OCI-LY1 (cell line): ENCODE measurements around the gene KRT84.

Source experiments
- H2AFZ ChIP-seq: fragments of 200-600 bp; sonication (generic), shearing (Covaris generic); 2 replicates; pipeline ENCODE4 v1.6.0; 2014; ENCODE audit warnings: antibody characterized with exemption, mild to moderate bottlenecking, low read length
- H3F3A ChIP-seq: fragments of 200-600 bp; sonication (generic), shearing (Covaris generic); 2 replicates; pipeline ENCODE4 v1.6.0; 2014; ENCODE audit warnings: mild to moderate bottlenecking, antibody characterized with exemption, low read length, moderate library complexity; ENCODE audit not compliant: insufficient read depth
- H3K27ac ChIP-seq: fragments of 200-600 bp; sonication (generic); 2 replicates; pipeline ENCODE4 v1.5.1; 2014; ENCODE audit warnings: low read length, mixed run types, mild to moderate bottlenecking, low read depth; ENCODE audit not compliant: poor library complexity, severe bottlenecking
- H3K27me3 ChIP-seq: fragments of 200-600 bp; sonication (generic); 2 replicates; pipeline ENCODE4 v1.6.0; 2014; ENCODE audit warnings: antibody characterized with exemption, mild to moderate bottlenecking, low read length, moderate library complexity; ENCODE audit not compliant: insufficient read depth
- H3K36me3 ChIP-seq: fragments of 200-600 bp; sonication (generic); 2 replicates; pipeline ENCODE4 v1.6.1; 2014; ENCODE audit warnings: mild to moderate bottlenecking, antibody characterized with exemption, low read length, moderate library complexity, mixed read lengths; ENCODE audit not compliant: insufficient read depth
- H3K4me1 ChIP-seq: fragments of 200-600 bp; sonication (generic); 2 replicates; pipeline ENCODE4 v1.5.1; 2014; ENCODE audit warnings: mild to moderate bottlenecking, low read length, moderate library complexity; ENCODE audit not compliant: insufficient read depth, severe bottlenecking
- H3K4me2 ChIP-seq: fragments of 200-600 bp; sonication (generic), shearing (Covaris generic); 2 replicates; pipeline ENCODE4 v1.6.1; 2014; ENCODE audit warnings: low read length
- H3K4me3 ChIP-seq: fragments of 200-600 bp; sonication (generic); 2 replicates; pipeline ENCODE4 v1.5.1; 2014; ENCODE audit warnings: low read length, low read depth, mild to moderate bottlenecking, mixed read lengths; ENCODE audit not compliant: poor library complexity, severe bottlenecking
- H3K79me2 ChIP-seq: fragments of 200-600 bp; shearing (Covaris generic); 2 replicates; pipeline ENCODE4 v1.6.1; 2016; ENCODE audit warnings: mixed run types, low read length, mixed read lengths; ENCODE audit not compliant: insufficient read depth
- H3K9ac ChIP-seq: fragments of 200-600 bp; sonication (generic), shearing (Covaris generic); 2 replicates; pipeline ENCODE4 v1.6.1; 2014; ENCODE audit warnings: mild to moderate bottlenecking, low read length, mixed read lengths
- H3K9me2 ChIP-seq: fragments of 200-600 bp; sonication (generic), shearing (Covaris generic); 2 replicates; pipeline ENCODE4 v1.6.1; 2014; ENCODE audit warnings: low read depth, mild to moderate bottlenecking, low read length, mixed read lengths
- H3K9me3 ChIP-seq: fragments of 200-600 bp; shearing (Covaris generic); 2 replicates; pipeline ENCODE4 v1.6.1; 2014; ENCODE audit warnings: low read length, mixed read lengths
- H4K20me1 ChIP-seq: fragments of 200-600 bp; sonication (generic), shearing (Covaris generic); 2 replicates; pipeline ENCODE4 v1.6.0; 2016; ENCODE audit warnings: mild to moderate bottlenecking, low read length; ENCODE audit not compliant: insufficient read depth
- CTCF ChIP-seq: fragments of 200-600 bp; sonication (generic), shearing (Covaris generic); IDR thresholded peaks from 2 replicates; pipeline ENCODE4 v1.5.1; 2017; ENCODE audit warnings: mild to moderate bottlenecking, antibody characterized with exemption, low read length, moderate library complexity, mixed read lengths
- EZH2 ChIP-seq: fragments of 200-600 bp; sonication (generic), shearing (Covaris generic); IDR thresholded peaks from 2 replicates; pipeline ENCODE4 v1.8.0; 2017; ENCODE audit warnings: borderline replicate concordance, mixed run types, mild to moderate bottlenecking, antibody characterized with exemption, low read length, moderate library complexity, mixed read lengths

Gene KRT84

GRCh38 chr12:52415870-52416750 is 30.7 kb upstream of the KRT84 start:
- no peak overlapping the region for H3K4me3 ChIP-seq
- no peaks in the 10 kb centered on the region for H3K9me3 ChIP-seq
- no peaks in the 10 kb centered on the region; the same call in none of the 2 replicates for H3K27me3 ChIP-seq
- no peaks in the 10 kb centered on the region for H3K9me2 ChIP-seq
- no peak overlapping the region for H3K27ac ChIP-seq
- H3F3A ChIP-seq: no peaks in the 10 kb centered on the region
- H3K36me3 ChIP-seq: no peaks in the 10 kb centered on the region
- H3K4me2 ChIP-seq: no peak overlapping the region
- TF ChIP-seq EZH2: no peak
- no peak for TF ChIP-seq CTCF
- H2AFZ ChIP-seq: no peak overlapping the region
- no peaks in the 10 kb centered on the region for H3K4me1 ChIP-seq
- no peaks in the 10 kb centered on the region for H4K20me1 ChIP-seq
- no peak overlapping the region for H3K9ac ChIP-seq
- H3K79me2 ChIP-seq: no peaks in the 10 kb centered on the region

GRCh38 chr12:52414936-52415335 is 29.5 kb upstream of the KRT84 start:
- no peaks in the 10 kb centered on the region for H3K36me3 ChIP-seq
- no peaks in the 10 kb centered on the region for H3K4me1 ChIP-seq
- no peak overlapping the region for H3K27ac ChIP-seq

GRCh38 chr12:52413782-52414345 is 28.4 kb upstream of the KRT84 start:
- Histone ChIP-seq H3K9ac (no peak overlapping the region), H3K4me3 (no peak overlapping the region), H3K27me3 (no peaks in the 10 kb centered on the region; the same call in 1 of the 2 replicates), H3F3A (no peaks in the 10 kb centered on the region), H3K9me2 (no peaks in the 10 kb centered on the region), H3K4me1 (no peaks in the 10 kb centered on the region), H3K36me3 (no peaks in the 10 kb centered on the region), H3K4me2 (no peak overlapping the region), H3K27ac (no peak overlapping the region), H3K9me3 (no peaks in the 10 kb centered on the region), H3K79me2 (no peaks in the 10 kb centered on the region), H4K20me1 (no peaks in the 10 kb centered on the region), H2AFZ (no peak overlapping the region)
- TF ChIP-seq CTCF (peak; percentile 20), EZH2 (no peak)

More at GRCh38 chr12:52414936-52415335, 29.5 kb upstream of the KRT84 start:
- no peak overlapping the region for H3K4me3 ChIP-seq
- no peak overlapping the region for H3K4me2 ChIP-seq
- H4K20me1 ChIP-seq: no peaks in the 10 kb centered on the region
- no peaks in the 10 kb centered on the region for H3F3A ChIP-seq
- H3K9me3 ChIP-seq: no peaks in the 10 kb centered on the region
- TF ChIP-seq CTCF: no peak
- TF ChIP-seq EZH2: no peak
- H3K27me3 ChIP-seq: no peaks in the 10 kb centered on the region; the same call in 1 of the 2 replicates
- H3K9me2 ChIP-seq: no peaks in the 10 kb centered on the region
- H3K9ac ChIP-seq: no peak overlapping the region
- no peaks in the 10 kb centered on the region for H3K79me2 ChIP-seq
- no peak overlapping the region for H2AFZ ChIP-seq
